GM18870 (cell line): ENCODE data around the gene CXorf65.

Experiments used
- ATAC-seq: cut with Tn5 transposase; IDR thresholded peaks from one replicate; pipeline ENCODE4 v1.9.1; 2021; ENCODE audit warnings: moderate library complexity; ENCODE audit not compliant: unreplicated experiment

The CXorf65 gene

DNA sequence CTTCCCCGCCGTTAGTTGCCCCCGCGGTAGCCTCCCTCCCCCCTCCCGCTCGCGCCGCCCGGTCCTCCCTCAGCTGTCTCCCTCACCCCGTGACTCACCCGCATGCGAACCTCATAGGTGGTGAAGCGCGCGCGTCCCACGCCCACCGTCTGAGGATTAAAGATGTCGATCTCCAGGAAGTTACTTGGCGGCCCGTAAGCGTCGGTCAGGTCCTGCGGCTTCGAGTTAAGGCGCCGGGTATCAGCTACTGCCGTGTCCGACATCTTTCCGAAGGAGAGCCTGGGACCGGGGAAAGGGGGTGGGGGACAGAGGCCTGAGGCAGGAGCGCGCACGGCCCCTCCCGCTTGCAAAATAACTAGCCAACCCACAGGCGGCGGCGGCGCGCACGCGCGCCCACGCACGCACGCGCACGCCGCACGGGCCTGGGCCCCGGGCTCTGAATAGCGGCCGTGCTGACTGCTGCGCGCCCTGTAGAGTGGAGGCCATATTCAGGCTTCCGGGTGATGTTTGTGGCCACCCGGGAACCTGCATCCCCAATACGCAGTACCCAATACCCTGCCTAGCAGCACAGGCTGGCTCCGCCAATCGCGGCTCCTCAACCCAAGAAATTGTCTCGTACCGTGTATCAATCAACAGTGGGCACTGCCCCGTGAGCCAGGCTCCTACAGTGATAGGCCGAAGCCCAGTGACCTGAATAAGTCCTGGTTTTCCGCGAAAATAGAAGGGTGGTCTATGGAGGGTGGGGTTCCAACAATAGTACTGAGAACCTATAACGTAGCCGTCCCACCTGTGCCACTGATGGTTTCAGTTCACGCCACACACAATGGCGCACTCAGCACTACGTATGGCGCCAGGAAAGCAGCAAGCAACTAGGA, 38.3 kb downstream of the CXorf65 start, which contains the start of gene SNX12:
TSS of gene SNX12 (minus strand) at position 291 of the 875 bp plus-strand sequence. CDS start at position 263, 28 bp downstream.
- ATAC-seq = peak; percentile 95

DNA sequence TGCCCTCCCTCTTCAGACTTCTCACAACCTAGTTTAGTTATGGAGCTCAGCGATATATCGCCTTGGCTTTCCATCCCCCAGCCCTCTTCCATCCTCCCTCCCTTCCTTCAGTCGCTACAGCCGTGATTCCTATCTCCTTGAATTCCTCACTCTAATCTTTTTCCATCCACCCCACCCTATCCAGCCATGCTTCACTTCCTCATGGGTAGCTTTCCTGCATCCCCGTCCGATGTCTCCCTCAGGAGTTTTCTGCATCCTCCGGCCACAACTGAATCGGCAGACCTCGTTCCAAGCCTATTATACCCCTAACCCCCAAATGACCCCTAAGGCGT, 38.9 kb downstream of the CXorf65 start:
- peak; percentile 3 for ATAC-seq

DNA sequence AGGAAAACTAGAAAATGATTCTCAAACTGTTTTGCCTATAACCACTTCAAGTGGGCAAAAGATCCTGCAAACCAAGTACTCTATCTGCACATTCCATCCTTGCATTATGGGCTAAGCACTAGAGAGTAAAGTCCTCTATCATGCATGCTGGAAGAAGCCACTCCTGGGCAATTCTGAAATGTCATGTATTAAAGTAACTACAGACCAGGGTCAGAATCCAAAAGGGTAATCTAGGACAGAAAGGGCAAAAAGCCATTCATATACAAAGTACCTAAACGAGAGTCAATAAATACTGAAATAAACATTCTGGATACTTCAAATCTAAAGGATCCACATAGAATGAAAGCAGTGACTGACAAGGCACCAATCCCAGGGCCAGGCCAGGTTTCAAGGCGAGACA, 39.5 kb downstream of the CXorf65 start:
- ATAC-seq = no peak

DNA sequence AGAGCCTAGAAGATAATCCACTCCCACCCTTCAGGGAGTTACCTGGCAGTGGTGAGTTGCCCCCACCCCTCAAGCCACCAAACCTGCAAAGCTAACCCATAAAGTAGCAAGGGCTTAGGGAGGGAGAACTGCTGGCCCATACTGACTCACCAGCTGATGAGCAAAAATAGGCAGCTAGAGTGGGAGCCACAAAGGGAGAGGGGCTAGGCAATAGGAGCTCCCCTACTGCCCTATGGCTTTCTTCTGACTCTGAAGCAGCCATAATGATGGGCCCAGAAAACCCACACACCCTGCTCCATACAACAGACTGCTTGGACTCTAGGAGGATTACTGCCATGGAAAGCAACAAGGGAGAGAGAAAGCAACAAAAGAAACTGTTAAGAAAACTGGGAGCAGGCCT, 46.4 kb downstream of the CXorf65 start:
- no peak for ATAC-seq

DNA sequence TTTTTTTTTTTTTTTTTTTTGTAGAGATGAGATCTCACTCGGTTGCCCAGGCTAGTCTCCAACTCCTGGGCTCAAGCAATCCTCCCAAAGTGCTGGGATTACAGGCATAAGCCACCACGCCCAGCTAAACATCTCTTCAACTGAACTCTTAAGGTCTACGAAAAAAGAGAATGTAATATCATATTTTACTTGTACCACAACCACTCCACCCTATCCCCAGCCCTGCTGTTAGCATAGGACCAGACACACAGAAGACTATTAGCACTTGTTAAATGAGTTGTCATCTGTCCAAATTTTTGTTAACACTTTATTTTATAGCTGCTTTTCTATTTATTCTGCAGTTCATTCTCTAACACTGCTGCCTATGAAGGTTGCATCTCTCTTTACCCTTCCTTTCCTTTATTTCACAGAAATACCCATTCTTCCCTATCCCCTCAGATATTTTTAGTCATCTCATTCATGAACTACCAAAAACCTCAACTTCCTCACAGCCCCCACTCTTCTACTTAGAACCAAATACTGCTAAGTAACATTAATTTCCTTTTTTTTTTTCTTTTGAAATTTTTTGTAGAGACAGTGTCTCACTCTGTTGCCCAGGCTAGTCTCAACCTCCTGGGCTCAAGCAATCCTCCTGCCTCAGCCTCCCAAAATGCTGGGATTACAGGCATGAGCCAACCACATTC, 48.6 kb downstream of the CXorf65 start:
- ATAC-seq = no peak

DNA sequence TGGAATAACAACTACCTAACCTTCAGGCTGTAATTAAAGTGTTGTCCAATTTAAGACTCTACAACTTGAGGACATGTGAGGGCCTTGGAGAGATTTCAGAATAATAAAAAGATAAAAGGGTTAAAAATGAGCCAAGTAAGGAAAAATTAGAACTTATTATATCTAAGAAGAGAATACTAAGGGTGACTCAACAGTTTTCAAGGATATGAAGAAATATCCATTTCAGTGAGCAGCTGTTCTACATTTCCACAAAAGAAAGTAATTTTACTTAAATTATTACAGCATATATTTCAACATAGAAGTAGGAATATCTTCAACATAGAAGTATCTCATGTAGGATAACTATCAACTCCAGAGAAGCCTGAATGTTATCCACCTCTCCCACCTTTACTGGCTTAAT, 49.7 kb downstream of the CXorf65 start:
- ATAC-seq = no peak
